Panc1 (cell line): ENCODE data around the gene PRPSAP2. TPM values are rescaled to one million over a fixed set of nuclear protein-coding genes. Genes with fewer than 3 reads are reported as not detected.

ENCODE experiments used
- ATAC-seq: fragments of 200-7000 bp; cut with Tn5 transposase; 2 replicates; pipeline ENCODE4 v1.9.1; 2020; ENCODE audit warnings: mild to moderate bottlenecking, moderate library complexity
- BruUV-seq: library from RNA; stranded (reverse); fragments of 400-500 nt; replicated peaks from 2 replicates; lab custom pipeline; 2021; lab: Mats Ljungman, UMichigan
- CTCF ChIA-PET: fragments of 300-600 bp; sonication (Branson Sonifier 250); formaldehyde crosslinking; loops from one replicate; lab custom pipeline; 2022; ENCODE audit warnings: antibody characterized with exemption; lab: Charles Lee
- POLR2A ChIA-PET: fragments of 300-600 bp; sonication (Branson Sonifier 250); formaldehyde crosslinking; loops from one replicate; lab custom pipeline; 2022; ENCODE audit warnings: antibody characterized with exemption; lab: Charles Lee
- DNase-seq: peaks from one replicate; pipeline ENCODE4 v3.0.0-alpha.2; 2010; ENCODE audit warnings: low read depth, low spot score
- H3K27ac ChIP-seq: 2 replicates; pipeline ENCODE4 v1.5.1; 2011; ENCODE audit warnings: mild to moderate bottlenecking, low read length, inconsistent platforms
- H3K27me3 ChIP-seq: fragments of 200-500 bp; sonication (Bioruptor generic); 2 replicates; pipeline ENCODE4 v1.6.0; 2014; ENCODE audit warnings: low read length, inconsistent platforms; ENCODE audit not compliant: control insufficient read depth, insufficient read depth
- H3K36me3 ChIP-seq: fragments of 200-500 bp; sonication (Bioruptor generic); 2 replicates; pipeline ENCODE4 v1.5.1; 2014; ENCODE audit warnings: inconsistent platforms, mild to moderate bottlenecking, low read length, moderate library complexity; ENCODE audit not compliant: control insufficient read depth, insufficient read depth
- H3K4me1 ChIP-seq: 2 replicates; pipeline ENCODE4 v1.5.1; 2011; ENCODE audit warnings: inconsistent platforms, mild to moderate bottlenecking, low read length, moderate library complexity; ENCODE audit not compliant: control insufficient read depth, insufficient read depth
- H3K4me3 ChIP-seq, 2 experiments: 2 replicates each; pipeline ENCODE4 v1.5.1; 2011 to 2012; ENCODE audit warnings: low read depth in 2 of 2, low read length in 2 of 2, mild to moderate bottlenecking in 2 of 2, inconsistent platforms in 1 of 2, moderate library complexity in 1 of 2
- H3K9me3 ChIP-seq: fragments of 200-500 bp; sonication (Bioruptor generic); 2 replicates; pipeline ENCODE4 v1.5.1; 2014; ENCODE audit warnings: low read depth, mild to moderate bottlenecking, inconsistent platforms, low read length, moderate library complexity; ENCODE audit not compliant: control insufficient read depth, insufficient read depth
- CTCF ChIP-seq: fragments of 450-650 bp; IDR thresholded peaks from 2 replicates; pipeline ENCODE4 v1.5.1; 2017; ENCODE audit warnings: mild to moderate bottlenecking
- POLR2AphosphoS5 ChIP-seq: IDR thresholded peaks from 2 replicates; pipeline ENCODE4 v1.6.1; 2012; ENCODE audit warnings: mild to moderate bottlenecking, low read depth, low read length, moderate library complexity
- SIN3A ChIP-seq: IDR thresholded peaks from 2 replicates; pipeline ENCODE4 v1.6.1; 2012; ENCODE audit warnings: low read depth, mild to moderate bottlenecking, low read length, moderate library complexity, borderline replicate concordance; ENCODE audit not compliant: insufficient read depth
- TCF7L2 ChIP-seq: IDR thresholded peaks from 2 replicates; pipeline ENCODE4 v1.6.1; 2011; ENCODE audit warnings: mild to moderate bottlenecking, low read depth, low read length, inconsistent platforms
- in situ Hi-C: cut with HindIII; loops from 2 replicates; pipeline ENCODE4 v1.10.0; 2016; ENCODE audit warnings: low sequenced_read_pairs, low pct_unique_long_range_greater_than_20kb
- intact Hi-C: fragments of 100-400 bp; cut with micrococcal nuclease; formaldehyde crosslinking; loops from one replicate; pipeline ENCODE4 v1.10.0; 2022; ENCODE audit not compliant: unreplicated experiment
- total RNA-seq: library from RNA; stranded (reverse); gene quantifications from one replicate; pipeline ENCODE4 v1.2.1, GENCODE V29; 2021; ENCODE audit not compliant: unreplicated experiment
- TF ChIP-seq, protein P1 (sequence below), 2 experiments: IDR thresholded peaks; 2 replicates each; pipeline ENCODE4 v1.6.1; 2011 to 2012; ENCODE audit warnings: low read depth in 2 of 2, control low read depth in 1 of 2, low read length in 1 of 2, mild to moderate bottlenecking in 1 of 2, moderate library complexity in 1 of 2; ENCODE audit not compliant: insufficient read depth in 1 of 2

Gene PRPSAP2
- total RNA-seq, 1 experiment from 2014 or later = 25.3 TPM

GRCh38 chr17:18933102-18934058, 75.4 kb downstream of the PRPSAP2 start:
- no peak overlapping the region for H3K4me3 ChIP-seq
- ChIA-PET POLR2A (no interaction called here), CTCF (no interaction called here)
- no peaks in the 10 kb centered on the region for H3K27me3 ChIP-seq
- intact Hi-C loops = no loop called here
- in situ Hi-C loops = no loop called here
- BruUV-seq = no TSS peak
- no peak for ATAC-seq
- TF ChIP-seq, protein P1, sequence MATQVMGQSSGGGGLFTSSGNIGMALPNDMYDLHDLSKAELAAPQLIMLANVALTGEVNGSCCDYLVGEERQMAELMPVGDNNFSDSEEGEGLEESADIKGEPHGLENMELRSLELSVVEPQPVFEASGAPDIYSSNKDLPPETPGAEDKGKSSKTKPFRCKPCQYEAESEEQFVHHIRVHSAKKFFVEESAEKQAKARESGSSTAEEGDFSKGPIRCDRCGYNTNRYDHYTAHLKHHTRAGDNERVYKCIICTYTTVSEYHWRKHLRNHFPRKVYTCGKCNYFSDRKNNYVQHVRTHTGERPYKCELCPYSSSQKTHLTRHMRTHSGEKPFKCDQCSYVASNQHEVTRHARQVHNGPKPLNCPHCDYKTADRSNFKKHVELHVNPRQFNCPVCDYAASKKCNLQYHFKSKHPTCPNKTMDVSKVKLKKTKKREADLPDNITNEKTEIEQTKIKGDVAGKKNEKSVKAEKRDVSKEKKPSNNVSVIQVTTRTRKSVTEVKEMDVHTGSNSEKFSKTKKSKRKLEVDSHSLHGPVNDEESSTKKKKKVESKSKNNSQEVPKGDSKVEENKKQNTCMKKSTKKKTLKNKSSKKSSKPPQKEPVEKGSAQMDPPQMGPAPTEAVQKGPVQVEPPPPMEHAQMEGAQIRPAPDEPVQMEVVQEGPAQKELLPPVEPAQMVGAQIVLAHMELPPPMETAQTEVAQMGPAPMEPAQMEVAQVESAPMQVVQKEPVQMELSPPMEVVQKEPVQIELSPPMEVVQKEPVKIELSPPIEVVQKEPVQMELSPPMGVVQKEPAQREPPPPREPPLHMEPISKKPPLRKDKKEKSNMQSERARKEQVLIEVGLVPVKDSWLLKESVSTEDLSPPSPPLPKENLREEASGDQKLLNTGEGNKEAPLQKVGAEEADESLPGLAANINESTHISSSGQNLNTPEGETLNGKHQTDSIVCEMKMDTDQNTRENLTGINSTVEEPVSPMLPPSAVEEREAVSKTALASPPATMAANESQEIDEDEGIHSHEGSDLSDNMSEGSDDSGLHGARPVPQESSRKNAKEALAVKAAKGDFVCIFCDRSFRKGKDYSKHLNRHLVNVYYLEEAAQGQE (IDR thresholded peaks at IDR 0.05; ENCODE audit: insufficient read depth in 1 of 2, low read depth in 2 of 2, low read length in 1 of 2) = no peak
- no peak for TF ChIP-seq CTCF
- TF ChIP-seq TCF7L2 = no peak
- no peak for TF ChIP-seq SIN3A
- no peaks in the 10 kb centered on the region for H3K9me3 ChIP-seq
- H3K36me3 ChIP-seq = peaks cover 3% of the 10 kb centered on the region; the same call in 1 of the 2 replicates
- no peaks in the 10 kb centered on the region for H3K4me1 ChIP-seq
- no peak overlapping the region for H3K27ac ChIP-seq
- no peak for DNase-seq

GRCh38 chr17:18937981-18938691, 80.2 kb downstream of the PRPSAP2 start:
- Histone ChIP-seq H3K4me3 (no peak overlapping the region), H3K36me3 (no peaks in the 10 kb centered on the region), H3K4me1 (no peaks in the 10 kb centered on the region), H3K27me3 (no peaks in the 10 kb centered on the region), H3K9me3 (no peaks in the 10 kb centered on the region), H3K27ac (no peak overlapping the region)
- ATAC-seq (no peak), DNase-seq (no peak)
- CTCF ChIA-PET = interaction anchor here (1.1 kb wide), 2 partner anchors 14 to 23 kb away, joined by 3 read pairs; partner anchors contain the start of gene SLC5A10
- in situ Hi-C loops = no loop called here
- no TSS peak for BruUV-seq
- intact Hi-C loops = no loop called here
- TF ChIP-seq TCF7L2 = no peak
- TF ChIP-seq, protein P1 (IDR thresholded peaks at IDR 0.05; ENCODE audit: insufficient read depth in 1 of 2, low read depth in 2 of 2, low read length in 1 of 2) = no peak
- no peak for TF ChIP-seq CTCF
- TF ChIP-seq POLR2AphosphoS5 = no peak
- no peak for TF ChIP-seq SIN3A
- POLR2A ChIA-PET = no interaction called here
